ENCODE data around the gene PPCS. TPM values are rescaled to one million over a fixed set of nuclear protein-coding genes. Genes with fewer than 3 reads are reported as not detected.
"Not testable (repeated sequence)": the region's sequence is repeated elsewhere in the genome, so short reads cannot be mapped to it uniquely, and the experiment has no call there.

The PPCS gene
- total RNA-seq, 1 donor from 2014 or later = 24.1 TPM

GRCh38 chr1:42449256-42449655 is 7.1 kb upstream of the PPCS start:
- FAIRE-seq = no peak
- no peak for DNase-seq (ENCODE audit: low spot score in 2 of 2)

DNA sequence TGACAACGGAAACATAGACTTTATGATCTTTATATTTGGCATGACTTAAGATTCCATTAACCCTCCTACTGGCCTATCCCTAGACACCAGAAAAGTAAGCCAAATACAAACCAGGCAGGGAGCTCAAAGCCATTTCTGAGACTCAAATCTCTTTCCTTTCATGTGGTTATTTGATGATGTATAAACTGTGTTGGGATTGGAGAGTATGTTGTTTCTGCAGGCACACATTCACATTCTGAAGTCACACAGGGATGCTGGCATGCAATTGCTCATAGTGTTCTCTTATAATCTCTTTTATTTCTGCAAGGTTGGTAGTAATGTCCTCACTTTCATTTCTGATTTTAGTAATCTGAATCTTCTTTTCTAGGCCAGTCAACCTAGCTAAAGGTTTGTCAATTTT is 6.3 kb upstream of the PPCS start:
- FAIRE-seq (no peak), DNase-seq (ENCODE audit: low spot score in 2 of 2) (no peak)

DNA sequence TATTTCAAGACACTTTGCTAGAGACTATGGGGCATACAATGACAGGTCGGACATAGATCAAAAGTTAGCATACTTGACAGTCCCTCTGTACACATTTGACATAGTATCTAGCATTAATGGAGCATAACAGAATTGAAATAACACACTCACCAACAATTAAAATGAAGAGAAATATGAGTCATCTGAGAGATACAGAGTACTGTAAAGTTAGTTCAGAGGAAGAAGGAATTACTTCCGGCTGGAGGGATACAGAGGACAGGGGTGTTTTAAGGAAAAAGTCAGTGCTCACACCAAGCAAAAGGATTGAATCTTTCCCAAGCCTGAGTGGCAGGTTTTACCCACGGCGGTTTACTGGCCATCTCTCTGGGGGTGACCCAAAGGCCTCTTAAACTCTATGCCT is 3.0 kb upstream of the PPCS start:
- FAIRE-seq (no peak), DNase-seq (ENCODE audit: low spot score in 2 of 2) (no peak)

- FAIRE-seq = no peak
- DNase-seq (ENCODE audit: low spot score in 2 of 2) = no peak
Observed at GRCh38 chr1:42454403-42454802, 1.9 kb upstream of the PPCS start.

DNA sequence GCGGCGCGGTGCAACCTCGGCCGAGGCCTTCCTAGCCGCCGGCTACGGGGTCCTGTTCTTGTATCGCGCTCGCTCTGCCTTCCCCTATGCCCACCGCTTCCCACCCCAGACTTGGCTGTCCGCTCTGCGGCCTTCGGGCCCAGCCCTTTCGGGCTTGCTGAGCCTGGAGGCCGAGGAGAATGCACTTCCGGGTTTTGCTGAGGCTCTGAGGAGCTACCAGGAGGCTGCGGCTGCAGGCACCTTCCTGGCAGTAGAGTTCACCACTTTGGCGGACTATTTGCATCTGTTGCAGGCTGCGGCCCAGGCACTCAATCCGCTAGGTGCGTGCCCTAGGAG is 379 bp downstream of the PPCS start:
- FAIRE-seq = no peak
- peak; percentile 51 to 55 for DNase-seq (ENCODE audit: low spot score in 2 of 2)

DNA sequence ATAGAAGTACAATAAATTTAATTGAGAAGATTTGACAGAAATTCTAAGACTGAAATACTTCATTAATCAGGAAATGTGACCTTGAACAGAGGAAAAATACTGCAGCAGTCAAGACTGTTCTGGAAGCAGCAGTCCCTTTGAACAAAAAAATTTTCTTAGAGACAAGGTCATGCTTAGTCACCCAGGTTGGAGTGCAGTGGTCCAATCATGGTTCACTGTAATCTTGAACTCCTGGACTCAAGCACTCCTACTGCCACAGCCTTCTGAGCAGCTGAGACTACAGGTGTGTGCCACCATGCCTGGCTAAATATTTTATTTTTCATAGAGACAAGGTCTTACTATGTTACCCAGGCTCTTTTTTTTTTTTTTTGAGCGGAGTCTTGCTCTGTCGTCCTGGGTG is 4.9 kb downstream of the PPCS start:
- FAIRE-seq (no peak), DNase-seq (ENCODE audit: low spot score in 2 of 2) (no peak)

- FAIRE-seq (peak; percentile 6), DNase-seq (ENCODE audit: low spot score in 2 of 2) (peak; percentile 76 to 93)
Observed at GRCh38 chr1:42462828-42463763, 6.8 kb downstream of the PPCS start, which contains the start of gene CCDC30. TSS of gene CCDC30 (plus strand) at chr1:42463286. CDS start at chr1:42480552, 17,266 bp downstream.

GRCh38 chr1:42463921-42464320 is 7.6 kb downstream of the PPCS start:
- no peak for FAIRE-seq
- no peak for DNase-seq (ENCODE audit: low spot score in 2 of 2)

DNA sequence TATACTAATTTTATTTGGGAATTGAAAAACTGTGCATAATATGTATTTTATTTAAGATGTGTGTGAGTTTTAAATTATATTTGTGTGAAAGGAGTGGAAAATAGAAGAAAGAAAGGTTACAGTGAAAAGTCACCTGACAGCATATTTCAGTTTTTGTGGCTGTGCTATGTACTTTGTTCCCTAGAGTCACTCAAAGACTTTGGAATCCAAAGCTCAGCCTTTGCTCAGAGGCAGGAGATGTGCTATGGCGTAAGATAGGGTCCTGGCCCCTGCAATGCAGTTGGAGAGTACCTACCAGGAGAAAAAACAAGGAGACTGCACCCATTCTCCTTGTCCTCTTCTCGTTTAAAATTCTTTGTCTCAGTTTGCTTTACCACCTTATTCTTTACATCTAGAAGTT is 9.7 kb downstream of the PPCS start:
- DNase-seq (ENCODE audit: low spot score in 2 of 2) = no peak
- no peak for FAIRE-seq

GRCh38 chr1:42469727-42470126 is 13.4 kb downstream of the PPCS start:
- DNase-seq (ENCODE audit: low spot score in 2 of 2) (no peak), FAIRE-seq (no peak)

- FAIRE-seq = peak; percentile 36
Observed at GRCh38 chr1:42476605-42477004, 20.3 kb downstream of the PPCS start.

DNA sequence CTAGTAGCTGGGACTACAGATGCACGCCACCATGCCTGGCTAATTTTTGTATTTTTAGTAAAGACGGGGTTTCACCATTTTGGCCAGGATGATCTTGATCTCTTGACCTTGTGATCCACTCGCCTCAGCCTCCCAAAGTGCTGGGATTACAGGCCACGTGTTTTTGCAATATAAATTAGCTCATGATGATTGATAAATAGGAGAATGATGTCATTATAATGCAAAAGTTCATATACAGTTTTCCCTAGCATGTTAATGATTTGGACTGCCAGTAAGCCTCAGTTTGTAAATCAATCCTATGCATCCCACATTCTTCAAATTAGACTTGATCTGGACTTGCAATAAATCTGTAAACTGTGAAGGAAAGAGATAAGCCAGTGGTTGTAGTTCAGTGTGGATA is 21.0 kb downstream of the PPCS start:
- not testable (repeated sequence) for FAIRE-seq; DNase-seq (ENCODE audit: low spot score in 2 of 2)

More at GRCh38 chr1:42476605-42477004, 20.3 kb downstream of the PPCS start:
- no peak for DNase-seq (ENCODE audit: low spot score in 2 of 2)

GRCh38 chr1:42477775-42478174 is 21.4 kb downstream of the PPCS start:
- DNase-seq (ENCODE audit: low spot score in 2 of 2) (no peak), FAIRE-seq (no peak)

DNA sequence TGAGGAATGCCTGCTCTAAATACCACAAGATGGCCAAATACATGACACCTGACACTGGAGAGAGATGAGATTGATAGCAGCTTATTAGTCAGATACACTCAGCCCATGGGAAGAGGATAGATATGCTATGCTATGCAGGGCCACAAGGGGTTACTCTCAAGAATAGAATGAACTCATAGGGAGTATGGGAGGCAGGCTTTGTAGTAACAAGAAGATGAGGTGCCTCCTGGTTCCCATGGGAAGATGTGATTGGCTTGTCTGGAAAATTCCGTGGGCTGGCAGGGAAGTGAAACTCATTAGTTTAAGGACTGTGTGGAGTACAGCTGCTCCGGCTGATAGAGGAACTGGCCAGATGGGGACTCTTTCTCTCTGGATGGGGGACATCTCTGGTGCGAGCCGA is 23.3 kb downstream of the PPCS start:
- FAIRE-seq = no peak
- no peak for DNase-seq (ENCODE audit: low spot score in 2 of 2)

DNA sequence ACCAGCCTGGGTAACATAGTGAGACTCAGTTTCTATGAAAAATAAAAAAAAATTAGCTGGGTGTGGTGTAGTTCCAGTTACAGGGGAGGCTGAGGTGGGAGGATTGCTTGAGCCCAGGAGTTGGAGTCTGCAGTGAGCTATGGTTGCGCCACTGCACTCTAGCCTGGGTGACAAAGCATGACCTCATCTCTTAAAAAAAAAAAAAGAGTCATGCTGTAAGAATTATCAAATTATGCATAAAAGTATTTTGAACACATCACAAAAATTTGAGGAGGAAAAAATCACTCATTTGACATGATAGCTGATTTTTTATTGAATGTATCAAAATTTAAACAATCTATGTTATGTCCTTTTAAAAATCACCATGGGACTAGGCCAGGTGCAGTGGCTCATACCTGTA is 24.6 kb downstream of the PPCS start:
- FAIRE-seq = no peak
- DNase-seq (ENCODE audit: low spot score in 2 of 2) = no peak

DNA sequence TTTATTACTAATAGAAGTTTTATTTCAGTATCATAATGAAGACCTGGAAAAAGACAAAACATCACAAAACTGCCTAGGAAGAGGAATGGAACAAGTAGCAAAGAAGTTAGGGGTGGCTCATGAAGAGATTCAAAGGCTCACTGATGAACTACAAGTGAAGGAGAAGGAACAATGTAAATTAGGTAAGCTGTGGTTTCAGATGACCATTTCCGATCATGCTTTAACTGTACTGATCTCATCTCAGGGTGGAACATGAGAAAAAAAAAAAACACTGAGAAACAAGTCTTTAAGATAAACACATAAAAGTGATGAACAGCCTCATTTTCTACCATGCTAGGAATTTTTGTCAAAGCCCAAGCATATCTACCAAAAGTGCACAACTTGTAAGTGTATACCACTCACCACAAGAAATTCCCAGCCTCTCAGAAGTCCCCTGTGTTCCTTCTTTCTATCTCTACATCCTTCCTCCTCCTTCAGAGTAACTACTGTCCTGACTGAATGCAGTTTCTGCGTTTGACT is 26.4 kb downstream of the PPCS start:
- no peak for FAIRE-seq
- no peak for DNase-seq (ENCODE audit: low spot score in 2 of 2)

- no peak for DNase-seq (ENCODE audit: low spot score in 2 of 2)
- FAIRE-seq = no peak
Observed at GRCh38 chr1:42484382-42484781, 28.0 kb downstream of the PPCS start.

GRCh38 chr1:42490237-42490636 is 33.9 kb downstream of the PPCS start:
- DNase-seq (ENCODE audit: low spot score in 2 of 2) (no peak), FAIRE-seq (no peak)

GRCh38 chr1:42502031-42502430 is 45.7 kb downstream of the PPCS start:
- FAIRE-seq; DNase-seq (ENCODE audit: low spot score in 2 of 2): not testable (repeated sequence)

GRCh38 chr1:42504535-42505128 is 48.3 kb downstream of the PPCS start:
- FAIRE-seq = no peak
- DNase-seq (ENCODE audit: low spot score in 2 of 2) = no peak

- DNase-seq (ENCODE audit: low spot score in 2 of 2) (no peak), FAIRE-seq (no peak)
Observed at GRCh38 chr1:42506576-42506975, 50.2 kb downstream of the PPCS start.

Measured in frontal cortex (tissue), 4 donors.